ENCODE results near the gene TRPC4AP.
A peak's percentile ranks its signal among the peaks of the same experiment; 100 is the strongest.

The TRPC4AP gene

GRCh38 chr20:35055445-35056276 is 36.9 kb downstream of the TRPC4AP start:
- DNase-seq (ENCODE audit: low read depth), result peak; percentile 74

- no peak for DNase-seq (ENCODE audit: low read depth)
These were observed 37.8 kb downstream of the TRPC4AP start for GRCh38 chr20:35054814-35055213.

- peak; percentile 9 for DNase-seq (ENCODE audit: low read depth)
These were observed 40.0 kb downstream of the TRPC4AP start for GRCh38 chr20:35052616-35053015.

GRCh38 chr20:35049776-35050352 is 42.7 kb downstream of the TRPC4AP start:
- DNase-seq (ENCODE audit: low read depth), result no peak

- no peak for DNase-seq (ENCODE audit: low read depth)
These were observed 43.9 kb downstream of the TRPC4AP start for GRCh38 chr20:35048739-35049138.

GRCh38 chr20:35042268-35042667 is 50.3 kb downstream of the TRPC4AP start:
- no peak for DNase-seq (ENCODE audit: low read depth)

GRCh38 chr20:35040646-35041045 is 52.0 kb downstream of the TRPC4AP start:
- no peak for DNase-seq (ENCODE audit: low read depth)

- DNase-seq (ENCODE audit: low read depth), result no peak
These were observed 52.6 kb downstream of the TRPC4AP start for GRCh38 chr20:35039846-35040489.

GRCh38 chr20:35039146-35039545 is 53.5 kb downstream of the TRPC4AP start:
- DNase-seq (ENCODE audit: low read depth), result no peak

- no peak for DNase-seq (ENCODE audit: low read depth)
These were observed 58.5 kb downstream of the TRPC4AP start for GRCh38 chr20:35034145-35034544.

- DNase-seq (ENCODE audit: low read depth), result peak; percentile 51
These were observed 62.5 kb downstream of the TRPC4AP start for GRCh38 chr20:35030136-35030535.

- no peak for DNase-seq (ENCODE audit: low read depth)
These were observed 65.3 kb downstream of the TRPC4AP start for GRCh38 chr20:35027301-35027700.

GRCh38 chr20:35025116-35025515 is 67.5 kb downstream of the TRPC4AP start:
- no peak for DNase-seq (ENCODE audit: low read depth)

- no peak for DNase-seq (ENCODE audit: low read depth)
These were observed 69.0 kb downstream of the TRPC4AP start for GRCh38 chr20:35023624-35024023.

GRCh38 chr20:35021831-35022230 is 70.8 kb downstream of the TRPC4AP start:
- no peak for DNase-seq (ENCODE audit: low read depth)

- no peak for DNase-seq (ENCODE audit: low read depth)
These were observed 71.5 kb downstream of the TRPC4AP start for GRCh38 chr20:35021063-35021462.

GRCh38 chr20:35020108-35020928 is 72.3 kb downstream of the TRPC4AP start:
- no peak for DNase-seq (ENCODE audit: low read depth)

GRCh38 chr20:35018590-35019371 is 73.8 kb downstream of the TRPC4AP start:
- peak; percentile 40 for DNase-seq (ENCODE audit: low read depth)

GRCh38 chr20:35017099-35017835 is 75.3 kb downstream of the TRPC4AP start:
- DNase-seq (ENCODE audit: low read depth), result no peak

- DNase-seq (ENCODE audit: low read depth), result no peak
These were observed 76.8 kb downstream of the TRPC4AP start for GRCh38 chr20:35015863-35016193.

GRCh38 chr20:35014537-35014936 is 78.1 kb downstream of the TRPC4AP start:
- peak; percentile 53 for DNase-seq (ENCODE audit: low read depth)

Data from fibroblast of gingiva (primary cell).